Prostate gland (tissue), 2 donors: ENCODE results near the gene RHOU.

Experiments
- POLR2A ChIP-seq: fragments of 450-650 bp; IDR thresholded peaks from one replicate; pipeline ENCODE4 v1.6.1; 2016; ENCODE audit warnings: antibody characterized with exemption, mild to moderate bottlenecking
- TF ChIP-seq, protein P1 (sequence below), 4 experiments: fragments of 200-600 bp in 2 of 4; fragments of 450-650 bp in 2 of 4; sonication (generic) in 2 of 4; IDR thresholded peaks; 1 replicate in 3 of 4; 2 replicates in 1 of 4; pipeline ENCODE4 v1.5.1; 2016 to 2019; ENCODE audit warnings: antibody characterized with exemption in 4 of 4, mild to moderate bottlenecking in 2 of 4, moderate library complexity in 2 of 4

- TF ChIP-seq, protein P1, sequence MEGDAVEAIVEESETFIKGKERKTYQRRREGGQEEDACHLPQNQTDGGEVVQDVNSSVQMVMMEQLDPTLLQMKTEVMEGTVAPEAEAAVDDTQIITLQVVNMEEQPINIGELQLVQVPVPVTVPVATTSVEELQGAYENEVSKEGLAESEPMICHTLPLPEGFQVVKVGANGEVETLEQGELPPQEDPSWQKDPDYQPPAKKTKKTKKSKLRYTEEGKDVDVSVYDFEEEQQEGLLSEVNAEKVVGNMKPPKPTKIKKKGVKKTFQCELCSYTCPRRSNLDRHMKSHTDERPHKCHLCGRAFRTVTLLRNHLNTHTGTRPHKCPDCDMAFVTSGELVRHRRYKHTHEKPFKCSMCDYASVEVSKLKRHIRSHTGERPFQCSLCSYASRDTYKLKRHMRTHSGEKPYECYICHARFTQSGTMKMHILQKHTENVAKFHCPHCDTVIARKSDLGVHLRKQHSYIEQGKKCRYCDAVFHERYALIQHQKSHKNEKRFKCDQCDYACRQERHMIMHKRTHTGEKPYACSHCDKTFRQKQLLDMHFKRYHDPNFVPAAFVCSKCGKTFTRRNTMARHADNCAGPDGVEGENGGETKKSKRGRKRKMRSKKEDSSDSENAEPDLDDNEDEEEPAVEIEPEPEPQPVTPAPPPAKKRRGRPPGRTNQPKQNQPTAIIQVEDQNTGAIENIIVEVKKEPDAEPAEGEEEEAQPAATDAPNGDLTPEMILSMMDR (IDR thresholded peaks at IDR 0.05) = no peak
- no peak for TF ChIP-seq POLR2A
Observed at GRCh38 chr1:228768355-228769000, 33.2 kb downstream of the RHOU start.
